Transverse colon (tissue), 4 donors: ENCODE measurements around the gene IL4I1. TPM values are rescaled to one million over a fixed set of nuclear protein-coding genes. Genes with fewer than 3 reads are reported as not detected.
A peak's percentile ranks its signal among the peaks of the same experiment; 100 is the strongest.

Experiments
- DNase-seq: peaks from one replicate; pipeline ENCODE4 v3.0.0-alpha.2; 2019
- H3K27ac ChIP-seq, 4 donors: fragments of 200-600 bp; sonication (generic); 2 replicates each; pipeline ENCODE4 v1.5.1; 2016 to 2018; ENCODE audit warnings: inconsistent platforms in 4 of 4
- H3K27me3 ChIP-seq: fragments of 200-600 bp; sonication (generic); 2 replicates; pipeline ENCODE4 v1.5.1; 2017; ENCODE audit warnings: inconsistent platforms
- H3K36me3 ChIP-seq, 4 donors: fragments of 200-600 bp; sonication (generic); 2 replicates each; pipeline ENCODE4 v1.5.1; 2017 to 2019; ENCODE audit warnings: inconsistent platforms in 4 of 4
- H3K4me1 ChIP-seq, 4 donors: fragments of 200-600 bp; sonication (generic); 2 replicates each; pipeline ENCODE4 v1.5.1; 2017 to 2020; ENCODE audit warnings: inconsistent platforms in 4 of 4
- H3K4me3 ChIP-seq, 4 donors: fragments of 200-600 bp; sonication (generic); 1 replicate in 1 of 4; 2 replicates in 3 of 4; pipeline versions ENCODE4 v1.5.1 to v1.6.1; 2017 to 2019; ENCODE audit warnings: inconsistent platforms in 4 of 4
- H3K9me3 ChIP-seq, 2 donors: fragments of 200-600 bp; sonication (generic); 2 replicates each; pipeline ENCODE4 v1.5.1; 2017 to 2019; ENCODE audit warnings: inconsistent platforms in 2 of 2
- CTCF ChIP-seq, 5 experiments: fragments of 200-600 bp in 3 of 5; fragments of 450-650 bp in 2 of 5; sonication (generic) in 3 of 5; IDR thresholded peaks; 1 replicate in 2 of 5; 2 replicates in 3 of 5; pipeline ENCODE4 v1.5.1; 2016 to 2017; ENCODE audit warnings: antibody characterized with exemption in 5 of 5, inconsistent platforms in 3 of 5, mild to moderate bottlenecking in 2 of 5, moderate library complexity in 1 of 5
- EP300 ChIP-seq: sonication (generic); formaldehyde crosslinking; IDR thresholded peaks from one replicate; pipeline ENCODE4 v1.6.1; 2017; ENCODE audit warnings: antibody characterized with exemption, low read depth
- POLR2A ChIP-seq: fragments of 450-650 bp; IDR thresholded peaks from one replicate; pipeline ENCODE4 v1.6.1; 2016; ENCODE audit warnings: antibody characterized with exemption, mild to moderate bottlenecking, moderate library complexity
- POLR2AphosphoS5 ChIP-seq, 3 donors: sonication (generic); formaldehyde crosslinking; IDR thresholded peaks; one replicate each; pipeline ENCODE4 v1.6.1; 2016; ENCODE audit warnings: antibody characterized with exemption in 3 of 3
- WGBS, 2 donors: methylation state at CpG; one replicate each; pipeline ENCODE4 v1.1.5; 2018; ENCODE audit warnings: low coverage in 1 of 2; 5-methylcytosine and 5-hydroxymethylcytosine counted together
- in situ Hi-C, 4 donors: fragments of 200-750 bp; cut with MboI; loops; one replicate each; pipeline versions ENCODE4 v1.15.0 to v1.15.1; 2017; ENCODE audit warnings: low sequenced_read_pairs in 3 of 4, low pct_ligation_motif_present in 1 of 4, low pct_unique_long_range_greater_than_20kb in 1 of 4
- intact Hi-C: fragments of 100-400 bp; cut with DNase I; formaldehyde crosslinking; loops from one replicate; pipeline ENCODE4 v1.15.1; 2023; ENCODE audit warnings: low total_unique reads
- total RNA-seq, 4 donors: library from RNA; depleted of rRNA; stranded (reverse); fragments of >200 nt; gene quantifications; one replicate each; pipeline ENCODE4 v1.1.0, GENCODE V29; 2016

Gene IL4I1
- total RNA-seq, 4 donors from 2014 or later = 2.1 TPM; not detected in 3

GRCh38 chr19:49930483-49931011 is 33.9 kb upstream of the IL4I1 start:
- Histone ChIP-seq H3K9me3 (no peaks in the 10 kb centered on the region), H3K36me3 (no peaks in the 10 kb centered on the region), H3K4me3 (peak overlapping the region in 1 of 4 donors; percentile 97), H3K27me3 (no peaks in the 10 kb centered on the region), H3K4me1 (peaks cover 6 to 22% (median 14%) of the 10 kb centered on the region in 4 donors), H3K27ac (peak overlapping the region; percentile 94 to 99 (median 96))
- DNase-seq = peak; percentile 24
- WGBS, 2 donors = 61 to 64% methylated on average over 3 to 15 of the region's 15 CpGs
- in situ Hi-C loops = loop anchor here in 2 of 4 donors (10.0 kb wide), 1 partner anchor 54 kb away; no protein-coding TSS in a partner anchor
- no peak for TF ChIP-seq EP300
- TF ChIP-seq POLR2A = no peak
- TF ChIP-seq POLR2AphosphoS5 (IDR thresholded peaks at IDR 0.05) = no peak
- TF ChIP-seq CTCF (IDR thresholded peaks at IDR 0.05) = no peak
- intact Hi-C loops = loop anchor here (5.0 kb wide), 1 partner anchor 117 kb away; no protein-coding TSS in a partner anchor

- H3K4me3 ChIP-seq = peak overlapping the region; percentile 88 to 99 (median 94)
- peak overlapping the region; percentile 94 to 99 (median 96) for H3K27ac ChIP-seq
- peak; percentile 95 for DNase-seq
- no peaks in the 10 kb centered on the region for H3K9me3 ChIP-seq
- H3K4me1 ChIP-seq = peaks cover 6 to 22% (median 14%) of the 10 kb centered on the region in 4 donors
- no peaks in the 10 kb centered on the region for H3K27me3 ChIP-seq
- WGBS, 2 donors = 6 to 8% methylated on average over 13 to 42 of the region's 43 CpGs
- intact Hi-C loops (loop anchor here (5.0 kb wide), 1 partner anchor 117 kb away; no protein-coding TSS in a partner anchor), in situ Hi-C loops (loop anchor here in 2 of 4 donors (10.0 kb wide), 1 partner anchor 55 kb away; no protein-coding TSS in a partner anchor)
- TF ChIP-seq EP300 = no peak
- TF ChIP-seq POLR2AphosphoS5 (IDR thresholded peaks at IDR 0.05) = peak; percentile 77 to 94 (median 93)
- peak; percentile 90 for TF ChIP-seq POLR2A
- peak in 3 of 5 experiments; percentile 11 to 46 (median 41) for TF ChIP-seq CTCF (IDR thresholded peaks at IDR 0.05)
- no peaks in the 10 kb centered on the region for H3K36me3 ChIP-seq
Measured at GRCh38 chr19:49929611-49930482, 33.2 kb upstream of the IL4I1 start.

- 0 to 4% methylated on average over 5 to 46 of the region's 48 CpGs for WGBS, 2 donors
- peak within 1 kb of the TSS; percentile 88 to 99 (median 94) for H3K4me3 ChIP-seq
- H3K27me3 ChIP-seq = no peaks in the 10 kb centered on the region
- intact Hi-C loops (no loop called here), in situ Hi-C loops (no loop called here)
- H3K36me3 ChIP-seq = no peaks in the 10 kb centered on the region
- H3K9me3 ChIP-seq = no peaks in the 10 kb centered on the region
- peak; percentile 90 for DNase-seq
- H3K27ac ChIP-seq = peak within 1 kb of the TSS; percentile 94 to 99 (median 96)
- TF ChIP-seq POLR2AphosphoS5 (IDR thresholded peaks at IDR 0.05) (peak in 2 of 3 donors; percentile 9 to 45), CTCF (IDR thresholded peaks at IDR 0.05) (no peak)
- peaks cover 6 to 22% (median 14%) of the 10 kb centered on the region in 4 donors for H3K4me1 ChIP-seq
Measured at GRCh38 chr19:49929121-49929610, 32.5 kb upstream of the IL4I1 start, which contains the start of the genes ATF5 and NUP62. Gene ATF5, plus strand, starts transcription at chr19:49929205. Its CDS starts 1,646 bp downstream, at chr19:49930851. Gene NUP62, minus strand, starts transcription at chr19:49929504. Its CDS starts 19,697 bp downstream, at chr19:49909807.
